Measurements from ENCODE around the gene ANXA2R.
"Not testable (repeated sequence)": the region's sequence is repeated elsewhere in the genome, so short reads cannot be mapped to it uniquely, and the experiment has no call there.

The ANXA2R gene

GRCh38 chr5:43060020-43060419 is 19.9 kb upstream of the ANXA2R start:
- DNase-seq (ENCODE audit: low spot score) = not testable (repeated sequence)

- not testable (repeated sequence) for DNase-seq (ENCODE audit: low spot score)
Observed at GRCh38 chr5:43055098-43055497, 15.0 kb upstream of the ANXA2R start.

GRCh38 chr5:43051684-43052083 is 11.6 kb upstream of the ANXA2R start:
- no peak for DNase-seq (ENCODE audit: low spot score)

DNA sequence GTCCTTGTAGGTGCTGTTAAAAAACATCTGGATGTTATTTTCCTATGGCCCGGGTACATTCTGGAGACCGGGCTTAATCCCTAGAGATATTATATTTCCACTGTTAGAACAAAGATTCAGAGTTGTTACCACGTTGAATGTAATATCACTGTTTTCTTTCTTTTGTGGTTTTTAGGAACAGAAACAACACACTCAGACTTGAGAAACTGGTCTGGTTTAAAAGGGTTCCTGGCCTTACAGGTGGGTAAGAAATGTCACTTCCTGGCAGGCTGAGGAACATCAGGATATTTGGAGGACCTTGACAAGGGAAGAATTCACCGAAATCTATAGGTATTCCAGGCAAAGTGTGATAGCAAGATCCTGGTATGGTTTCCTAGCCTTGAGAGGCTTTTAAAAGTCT is 10.3 kb upstream of the ANXA2R start:
- no peak for DNase-seq (ENCODE audit: low spot score)

GRCh38 chr5:43049236-43049635 is 9.1 kb upstream of the ANXA2R start:
- DNase-seq (ENCODE audit: low spot score) = no peak

- DNase-seq (ENCODE audit: low spot score) = no peak
Observed at GRCh38 chr5:43046474-43046873, 6.4 kb upstream of the ANXA2R start.

GRCh38 chr5:43045236-43045635 is 5.1 kb upstream of the ANXA2R start:
- DNase-seq (ENCODE audit: low spot score) = no peak

DNA sequence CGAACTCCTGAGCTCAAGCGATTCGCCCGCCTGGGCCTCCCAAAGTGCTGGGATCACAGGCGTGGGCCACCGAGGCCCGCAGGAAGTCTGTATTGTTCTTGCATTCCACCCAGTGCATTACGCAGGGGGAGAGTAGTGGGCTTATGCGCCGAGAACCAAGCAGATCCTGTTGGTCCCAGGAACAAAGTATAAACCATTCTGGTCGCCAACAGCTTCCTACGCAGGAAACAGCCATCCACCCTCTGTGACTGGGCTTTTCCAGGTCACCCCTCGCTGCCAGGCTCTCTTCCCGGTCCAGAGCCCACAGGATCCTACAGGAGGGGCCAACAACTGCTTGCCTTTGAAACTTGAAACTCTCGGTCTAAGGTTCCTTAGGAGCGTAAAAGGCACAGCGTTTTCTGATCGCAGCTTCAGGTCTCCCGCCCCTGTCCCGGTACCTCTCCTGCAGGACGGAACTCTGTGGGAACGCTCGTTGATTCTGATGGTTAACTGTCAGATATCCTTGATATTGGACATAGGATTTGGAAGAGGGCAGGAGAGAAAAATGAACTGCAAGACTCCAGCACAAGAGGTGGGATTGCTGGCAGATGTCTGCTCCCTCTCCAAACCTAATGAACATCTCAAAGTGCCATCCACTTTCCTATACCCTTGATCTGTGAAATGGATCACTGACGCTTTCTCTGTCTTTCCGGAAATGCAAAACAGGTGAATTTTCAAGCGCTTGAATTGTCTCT is 4.2 kb upstream of the ANXA2R start:
- DNase-seq (ENCODE audit: low spot score) = no peak

GRCh38 chr5:43043400-43043756 is 3.3 kb upstream of the ANXA2R start:
- no peak for DNase-seq (ENCODE audit: low spot score)

- peak; percentile 81 for DNase-seq (ENCODE audit: low spot score)
Observed at GRCh38 chr5:43042626-43043399, 2.7 kb upstream of the ANXA2R start.

DNA sequence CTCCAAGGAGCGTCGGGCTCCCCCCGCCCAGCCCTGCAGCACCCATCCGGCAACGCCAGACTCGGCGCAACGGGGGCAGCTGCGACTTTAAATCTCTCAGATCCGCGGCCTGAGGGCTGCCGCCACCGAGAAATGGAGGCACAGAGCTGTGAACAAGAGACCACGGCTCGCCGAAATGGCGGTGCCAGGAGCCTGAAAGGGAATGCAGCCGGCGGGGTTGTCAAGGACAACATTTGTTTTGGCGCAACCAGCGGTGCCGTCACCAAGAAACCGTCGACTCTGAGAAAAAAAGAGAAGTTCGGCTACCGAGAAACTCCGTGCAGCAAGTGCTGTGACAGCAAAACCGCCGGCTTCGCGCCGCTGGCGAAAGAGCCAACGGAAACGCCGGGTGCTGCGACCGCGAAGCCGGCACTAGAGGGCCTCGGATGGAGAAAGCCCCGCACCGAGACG is 2.1 kb upstream of the ANXA2R start:
- no peak for DNase-seq (ENCODE audit: low spot score)

GRCh38 chr5:43041669-43042175 is 1.6 kb upstream of the ANXA2R start:
- peak; percentile 67 for DNase-seq (ENCODE audit: low spot score)

DNA sequence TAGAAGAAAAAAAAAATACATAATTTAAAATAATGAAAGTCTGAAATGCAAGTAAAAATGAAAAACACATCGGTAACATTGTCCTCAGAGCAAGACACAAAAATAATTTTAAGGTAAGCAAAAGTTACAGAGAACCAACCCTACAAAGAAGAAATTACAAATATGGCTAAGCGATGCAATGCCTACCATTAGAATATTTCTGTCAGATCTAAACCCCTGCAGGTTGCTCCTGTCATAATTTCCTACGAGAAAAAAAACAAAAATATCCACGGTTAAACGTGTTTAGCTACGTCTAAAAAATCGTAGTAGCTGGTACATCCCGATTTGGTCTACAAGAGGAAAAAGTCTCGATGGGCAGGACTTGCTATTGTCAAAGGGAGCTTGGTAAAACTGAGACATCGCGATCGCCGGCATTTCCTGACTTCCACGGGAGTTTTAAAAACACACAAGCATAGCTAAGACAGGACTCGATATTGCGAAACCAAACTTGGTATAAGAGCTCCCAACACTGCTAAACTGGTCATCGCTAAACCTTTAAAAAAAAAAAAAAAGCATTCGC is 1.1 kb upstream of the ANXA2R start:
- no peak for DNase-seq (ENCODE audit: low spot score)

- DNase-seq (ENCODE audit: low spot score) = peak; percentile 85
Observed at GRCh38 chr5:43039471-43040286, 440 bp downstream of the ANXA2R start.

GRCh38 chr5:43039152-43039470 is 1.0 kb downstream of the ANXA2R start:
- no peak for DNase-seq (ENCODE audit: low spot score)

GRCh38 chr5:43038496-43038989 is 1.6 kb downstream of the ANXA2R start:
- DNase-seq (ENCODE audit: low spot score) = no peak

DNA sequence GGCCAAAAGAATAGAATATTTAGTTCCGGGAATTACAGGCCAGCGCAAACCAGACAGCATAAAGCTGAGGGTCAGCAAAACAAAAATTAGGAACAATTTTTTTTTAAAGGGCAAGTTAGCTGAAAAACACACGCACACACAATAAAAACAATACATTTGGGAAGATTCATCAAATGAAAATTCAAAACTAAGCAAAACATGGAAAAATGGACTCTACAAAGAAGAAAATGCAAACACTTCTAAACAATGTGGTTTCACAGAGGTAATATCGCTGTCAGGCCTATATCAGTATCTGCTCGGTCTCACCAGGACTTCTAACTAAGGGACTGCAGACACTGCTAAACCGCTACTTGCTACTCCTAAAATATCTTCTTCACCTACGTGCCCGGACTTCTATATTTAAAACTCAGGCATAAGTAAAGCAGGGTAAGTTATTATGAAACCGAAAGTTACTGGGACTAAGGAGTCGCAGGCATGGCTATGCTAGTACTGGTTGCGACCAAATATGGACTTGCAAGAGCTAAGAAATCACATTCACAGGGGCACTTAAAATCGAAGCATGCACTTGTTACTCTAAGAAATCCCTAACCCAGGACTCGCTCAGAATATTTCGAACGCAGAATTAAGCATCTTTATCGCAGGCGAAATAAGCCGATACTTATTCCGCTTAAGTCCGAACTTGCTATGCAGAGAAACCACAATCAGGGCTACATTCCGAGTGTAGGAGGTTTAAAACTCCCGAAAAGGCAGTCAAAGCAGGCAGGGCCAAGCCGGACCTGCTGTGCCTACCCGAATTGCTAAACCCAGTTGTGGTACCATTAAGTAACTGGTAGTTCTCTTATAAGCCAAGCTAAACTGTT is 2.3 kb downstream of the ANXA2R start:
- DNase-seq (ENCODE audit: low spot score) = peak; percentile 59

- no peak for DNase-seq (ENCODE audit: low spot score)
Observed at GRCh38 chr5:43036856-43037635, 3.1 kb downstream of the ANXA2R start.

DNA sequence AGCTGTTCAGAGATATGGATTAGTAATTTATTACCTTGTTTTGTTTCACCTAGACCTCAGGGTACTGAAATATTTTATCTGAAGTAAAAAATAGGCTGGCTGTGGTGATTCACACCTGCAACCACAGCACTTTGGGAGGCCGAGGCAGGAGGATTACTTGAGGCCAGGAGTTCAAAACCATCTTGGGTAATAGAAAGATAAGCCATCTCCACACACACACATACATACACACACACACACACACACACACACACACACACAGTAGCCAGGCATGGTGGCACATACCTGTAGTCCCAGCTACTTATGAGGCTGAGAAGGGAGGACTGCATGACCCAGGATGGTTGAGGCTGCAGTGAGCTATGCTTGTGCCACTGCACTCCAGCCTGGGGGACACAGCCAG is 3.7 kb downstream of the ANXA2R start:
- DNase-seq (ENCODE audit: low spot score) = no peak

- no peak for DNase-seq (ENCODE audit: low spot score)
Observed at GRCh38 chr5:43034591-43034968, 5.5 kb downstream of the ANXA2R start.

Data from hematopoietic multipotent progenitor cell treated with erythropoietin and hydrocortisone succinate and interleukin-3 and kit ligand, for 17 days (in vitro differentiated cells).